KG1 (cell line): ENCODE data around the gene ODAD4.

Experiments
- DNase-seq: peaks from one replicate; lab custom pipeline; 2025; lab: John Stamatoyannopoulos, UW

Gene ODAD4

GRCh38 chr17:41930009-41930832 lies at the start of gene ODAD4:
TSS of gene ODAD4 (plus strand) at chr17:41930617. CDS start at chr17:41930724, 107 bp downstream.
- DNase-seq, result peak; percentile 90

- DNase-seq, result no peak
Measured at GRCh38 chr17:41882756-41883155, 47.7 kb upstream of the ODAD4 start.

GRCh38 chr17:41885733-41886132 lies 44.7 kb upstream of the ODAD4 start:
- no peak for DNase-seq

GRCh38 chr17:41888332-41888965 lies 42.0 kb upstream of the ODAD4 start:
- DNase-seq, result no peak

- DNase-seq, result no peak
Measured at GRCh38 chr17:41891135-41892020, 39.0 kb upstream of the ODAD4 start.

- DNase-seq, result no peak
Measured at GRCh38 chr17:41892021-41892376, 38.4 kb upstream of the ODAD4 start.

GRCh38 chr17:41893384-41893783 lies 37.0 kb upstream of the ODAD4 start:
- no peak for DNase-seq

GRCh38 chr17:41894791-41895331 lies 35.6 kb upstream of the ODAD4 start:
- DNase-seq, result no peak

- DNase-seq, result no peak
Measured at GRCh38 chr17:41895617-41896016, 34.8 kb upstream of the ODAD4 start.

GRCh38 chr17:41896726-41897125 lies 33.7 kb upstream of the ODAD4 start:
- no peak for DNase-seq

GRCh38 chr17:41901646-41902045 lies 28.8 kb upstream of the ODAD4 start:
- DNase-seq, result no peak

- DNase-seq, result no peak
Measured at GRCh38 chr17:41904242-41904841, 26.1 kb upstream of the ODAD4 start.

- DNase-seq, result no peak
Measured at GRCh38 chr17:41905172-41905571, 25.2 kb upstream of the ODAD4 start.

GRCh38 chr17:41906465-41907184 lies 23.8 kb upstream of the ODAD4 start:
- no peak for DNase-seq

GRCh38 chr17:41907185-41907556 lies 23.2 kb upstream of the ODAD4 start:
- no peak for DNase-seq

- DNase-seq, result no peak
Measured at GRCh38 chr17:41907633-41908539, 22.5 kb upstream of the ODAD4 start.

GRCh38 chr17:41909088-41909487 lies 21.3 kb upstream of the ODAD4 start:
- DNase-seq, result no peak

GRCh38 chr17:41910701-41911391 lies 19.6 kb upstream of the ODAD4 start:
- no peak for DNase-seq

GRCh38 chr17:41912925-41913324 lies 17.5 kb upstream of the ODAD4 start:
- DNase-seq, result no peak

GRCh38 chr17:41913798-41914197 lies 16.6 kb upstream of the ODAD4 start:
- DNase-seq, result no peak
